Lower lobe of right lung (tissue), 2 donors: Measurements from ENCODE around the gene CCDC30. TPM values are rescaled to one million over a fixed set of nuclear protein-coding genes. Genes with fewer than 3 reads are reported as not detected.

ENCODE experiments used
- ATAC-seq, 2 donors: fragments of 200-7000 bp; cut with Tn5 transposase; one replicate each; pipeline ENCODE4 v1.9.1; 2020 to 2022; ENCODE audit warnings: mild to moderate bottlenecking in 2 of 2, moderate library complexity in 2 of 2
- DNase-seq: peaks from one replicate; pipeline ENCODE4 v3.0.0-alpha.2; 2020
- H3K27ac ChIP-seq: fragments of 200-600 bp; one replicate; pipeline ENCODE4 v1.8.0; 2022
- H3K27me3 ChIP-seq: fragments of 200-600 bp; one replicate; pipeline ENCODE4 v1.8.0; 2022; ENCODE audit warnings: low read depth
- H3K36me3 ChIP-seq: fragments of 200-600 bp; one replicate; pipeline ENCODE4 v1.8.0; 2022; ENCODE audit warnings: mild to moderate bottlenecking
- H3K4me1 ChIP-seq: fragments of 200-600 bp; one replicate; pipeline ENCODE4 v1.8.0; 2022
- H3K4me3 ChIP-seq: fragments of 200-600 bp; one replicate; pipeline ENCODE4 v1.8.0; 2022; ENCODE audit warnings: mild to moderate bottlenecking
- H3K9me3 ChIP-seq: fragments of 200-600 bp; one replicate; pipeline ENCODE4 v1.8.0; 2022
- CTCF ChIP-seq: fragments of 200-600 bp; IDR thresholded peaks from one replicate; pipeline ENCODE4 v1.8.0; 2022; ENCODE audit warnings: antibody characterized with exemption, mild to moderate bottlenecking
- intact Hi-C: fragments of 100-400 bp; cut with DNase I; formaldehyde crosslinking; loops from one replicate; pipeline ENCODE4 v1.11.0; 2022
- total RNA-seq: library from RNA; stranded (reverse); fragmentation: NEBNext Ultra II Directional; extraction: Animal tissue kit (Norgen Biotek cat#: 25700); gene quantifications from one replicate; pipeline ENCODE4 v1.2.1, GENCODE V29; 2021
- donor health status: DM: no; HTN: yes; CAD: no; lungs with severe emphysema.

CCDC30 gene
- total RNA-seq, 1 donor from 2014 or later: 10.2 TPM

- no peak for TF ChIP-seq CTCF
- H3K27me3 ChIP-seq: no peaks in the 10 kb centered on the region
- H3K9me3 ChIP-seq: no peaks in the 10 kb centered on the region
- peak overlapping the region; percentile 84 for H3K27ac ChIP-seq
- peaks cover 24% of the 10 kb centered on the region for H3K36me3 ChIP-seq
- no peak for DNase-seq
- peaks cover 17% of the 10 kb centered on the region for H3K4me1 ChIP-seq
- intact Hi-C loops: no loop called here
- peak overlapping the region; percentile 95 for H3K4me3 ChIP-seq
- ATAC-seq: no peak
These were observed 194.1 kb downstream of the CCDC30 start for GRCh38 chr1:42657201-42657600.

- Histone ChIP-seq H3K4me3 (peak within 1 kb of the TSS; percentile 95), H3K9me3 (no peaks in the 10 kb centered on the region), H3K27me3 (no peaks in the 10 kb centered on the region), H3K27ac (peak within 1 kb of the TSS; percentile 84), H3K36me3 (peaks cover 33% of the 10 kb centered on the region), H3K4me1 (peaks cover 17% of the 10 kb centered on the region)
- intact Hi-C loops: no loop called here
- TF ChIP-seq CTCF: peak; percentile 40
- ATAC-seq (peak; percentile 100), DNase-seq (peak; percentile 98)
These were observed 195.1 kb downstream of the CCDC30 start, which contains the start of gene PPIH for GRCh38 chr1:42657981-42658876. Gene PPIH, plus strand, starts transcription at chr1:42658423. Its CDS starts 24 bp downstream, at chr1:42658447.

GRCh38 chr1:42658877-42659337 is 195.8 kb downstream of the CCDC30 start:
- no peaks in the 10 kb centered on the region for H3K9me3 ChIP-seq
- intact Hi-C loops: no loop called here
- peaks cover 17% of the 10 kb centered on the region for H3K4me1 ChIP-seq
- ATAC-seq (peak in 1 of 2 donors; percentile 2), DNase-seq (no peak)
- peak overlapping the region; percentile 84 for H3K27ac ChIP-seq
- TF ChIP-seq CTCF: no peak
- H3K36me3 ChIP-seq: peaks cover 40% of the 10 kb centered on the region
- no peaks in the 10 kb centered on the region for H3K27me3 ChIP-seq
- peak overlapping the region; percentile 95 for H3K4me3 ChIP-seq

GRCh38 chr1:42660907-42661500 is 197.9 kb downstream of the CCDC30 start:
- no peak for ATAC-seq

More at GRCh38 chr1:42660907-42661500, 197.9 kb downstream of the CCDC30 start:
- DNase-seq: no peak
- Histone ChIP-seq H3K27me3 (no peaks in the 10 kb centered on the region), H3K4me1 (peaks cover 17% of the 10 kb centered on the region), H3K4me3 (no peak overlapping the region), H3K9me3 (no peaks in the 10 kb centered on the region), H3K36me3 (peaks cover 61% of the 10 kb centered on the region), H3K27ac (no peak overlapping the region)
- intact Hi-C loops: no loop called here
- no peak for TF ChIP-seq CTCF
